GM12878 (cell line): Measurements from ENCODE around the gene TSPAN2. TPM values are rescaled to one million over a fixed set of nuclear protein-coding genes. Genes with fewer than 3 reads are reported as not detected.

Source experiments
- ATAC-seq: fragments of 200-7000 bp; cut with Tn5 transposase; 3 replicates; pipeline ENCODE4 v1.9.1; 2020; ENCODE audit warnings: mild to moderate bottlenecking, moderate library complexity
- BruUV-seq: library from RNA; stranded (reverse); fragments of 400-500 nt; replicated peaks from 2 replicates; lab custom pipeline; 2021; lab: Mats Ljungman, UMichigan
- CTCF ChIA-PET: fragments of 300-600 bp; sonication (Branson Sonifier 250); formaldehyde crosslinking; extraction: SDS; loops from one replicate; lab custom pipeline; 2021; ENCODE audit warnings: inconsistent platforms; lab: Yijun Ruan, JAX
- POLR2A ChIA-PET: fragments of 350-600 bp; formaldehyde crosslinking; extraction: SDS; loops from one replicate; lab custom pipeline; 2021; ENCODE audit warnings: inconsistent platforms; lab: Charles Lee
- RAD21 ChIA-PET: fragments of 300-600 bp; sonication (Branson Sonifier 250); formaldehyde crosslinking; loops from one replicate; lab custom pipeline; 2023; ENCODE audit warnings: antibody characterized with exemption; ENCODE audit not compliant: unreplicated experiment; lab: Charles Lee
- SMC1A ChIA-PET: fragments of 300-600 bp; sonication (Branson Sonifier 250); formaldehyde crosslinking; loops from one replicate; lab custom pipeline; 2023; ENCODE audit not compliant: unreplicated experiment, uncharacterized antibody; lab: Charles Lee
- DNase-seq: peaks from one replicate; pipeline ENCODE4 v3.0.0-alpha.2; 2011; ENCODE audit warnings: low read depth, low spot score
- FAIRE-seq: peaks from 3 replicates; lab custom pipeline; 2011; peaks lifted over from hg19 to GRCh38; lab: Jason Lieb, UNC
- H2AFZ ChIP-seq: 2 replicates; pipeline ENCODE4 v1.6.0; 2011; ENCODE audit warnings: low read depth, low read length, control low read depth; ENCODE audit not compliant: control insufficient read depth
- H3K27ac ChIP-seq: 2 replicates; pipeline ENCODE4 v1.5.1; 2011; ENCODE audit warnings: control low read depth; ENCODE audit not compliant: control insufficient read depth, insufficient read depth
- H3K27me3 ChIP-seq, 2 experiments: replicated peaks in 1 of 2; 2 replicates each; pipeline versions ENCODE4 v1.6.0 to v1.6.1; 2011; ENCODE audit warnings: low read length in 1 of 2; ENCODE audit not compliant: control insufficient read depth in 2 of 2, insufficient read depth in 2 of 2
- H3K36me3 ChIP-seq, 2 experiments: 2 replicates each; pipeline ENCODE4 v1.5.1; 2011; ENCODE audit warnings: low read length in 1 of 2; ENCODE audit not compliant: control insufficient read depth in 2 of 2, insufficient read depth in 2 of 2
- H3K4me1 ChIP-seq: 2 replicates; pipeline ENCODE4 v1.6.1; 2011; ENCODE audit warnings: mild to moderate bottlenecking, low read length, moderate library complexity, mixed read lengths; ENCODE audit not compliant: control insufficient read depth, insufficient read depth
- H3K4me2 ChIP-seq: 2 replicates; pipeline ENCODE4 v1.6.0; 2011; ENCODE audit warnings: control low read depth; ENCODE audit not compliant: control insufficient read depth, insufficient read depth
- H3K4me3 ChIP-seq: fragments of 200-600 bp; sonication (generic); 2 replicates; pipeline ENCODE4 v1.5.1; 2016
- H3K79me2 ChIP-seq: 2 replicates; pipeline ENCODE4 v1.6.0; 2011; ENCODE audit warnings: low read length; ENCODE audit not compliant: control insufficient read depth, insufficient read depth
- H3K9ac ChIP-seq: 2 replicates; pipeline ENCODE4 v1.8.0; 2011; ENCODE audit warnings: low read length, control low read depth, mixed read lengths; ENCODE audit not compliant: control insufficient read depth, insufficient read depth
- H3K9me3 ChIP-seq: replicated peaks from 3 replicates; pipeline ENCODE4 v1.5.1; 2011; ENCODE audit warnings: mild to moderate bottlenecking, low read length; ENCODE audit not compliant: control insufficient read depth, insufficient read depth
- H4K20me1 ChIP-seq: 2 replicates; pipeline ENCODE4 v1.6.0; 2011; ENCODE audit not compliant: control insufficient read depth, insufficient read depth
- BCL11A ChIP-seq: IDR thresholded peaks from 2 replicates; pipeline ENCODE4 v1.6.1; 2011; ENCODE audit warnings: low read depth, low read length
- CBFB ChIP-seq: IDR thresholded peaks from 2 replicates; pipeline ENCODE4 v1.6.1; 2016; ENCODE audit warnings: antibody characterized with exemption, low read depth
- ESRRA ChIP-seq: IDR thresholded peaks from 2 replicates; pipeline ENCODE4 v1.6.1; 2012; ENCODE audit warnings: mild to moderate bottlenecking, low read length, improper control_type of control experiment
- HCFC1 ChIP-seq: fragments of 150-350 bp; IDR thresholded peaks from 2 replicates; pipeline ENCODE4 v1.6.1; 2014; ENCODE audit warnings: low read length
- LARP7 ChIP-seq: fragments of 450-650 bp; IDR thresholded peaks from 2 replicates; pipeline ENCODE4 v1.6.1; 2017; ENCODE audit warnings: mild to moderate bottlenecking
- MEF2A ChIP-seq: IDR thresholded peaks from 2 replicates; pipeline ENCODE4 v1.6.1; 2011; ENCODE audit warnings: low read depth, mild to moderate bottlenecking, low read length, moderate library complexity; ENCODE audit not compliant: insufficient read depth
- NFIC ChIP-seq: IDR thresholded peaks from 2 replicates; pipeline ENCODE4 v1.6.1; 2012; ENCODE audit warnings: low read depth, mild to moderate bottlenecking, inconsistent platforms, low read length, moderate library complexity
- RELA ChIP-seq: fragments of 450-650 bp; IDR thresholded peaks from 2 replicates; pipeline ENCODE4 v1.8.0; 2014; ENCODE audit warnings: borderline replicate concordance; ENCODE audit not compliant: partially characterized antibody
- SMC3 ChIP-seq: IDR thresholded peaks from 2 replicates; pipeline ENCODE4 v1.6.1; 2011; ENCODE audit warnings: low read length, improper control_type of control experiment, borderline replicate concordance
- STAT1 ChIP-seq: fragments of 450-650 bp; conservative IDR thresholded peaks from 2 replicates; pipeline ENCODE4 v1.6.1; 2014; ENCODE audit warnings: antibody characterized with exemption, mild to moderate bottlenecking
- WGBS: methylation state at CpG from one replicate; pipeline ENCODE4 v1.1.6; 2016; ENCODE audit warnings: low lambda C conversion rate; ENCODE audit not compliant: insufficient replicate concordance, insufficient coverage; ENCODE audit errors: missing lambda C conversion rate; 5-methylcytosine and 5-hydroxymethylcytosine counted together
- in situ Hi-C: fragments of 300-500 bp; cut with MboI; formaldehyde crosslinking; loops from 9 replicates; pipeline ENCODE4 v1.14.3; 2018; ENCODE audit warnings: mixed read lengths
- intact Hi-C: fragments of 100-400 bp; cut with micrococcal nuclease; formaldehyde crosslinking; loops from one replicate; pipeline ENCODE4 v1.14.2; 2022; ENCODE audit not compliant: unreplicated experiment
- polyA plus RNA-seq, 11 experiments: library from polyadenylated mRNA; depleted of rRNA in 4 of 11; unstranded in 6 of 11; stranded (reverse) in 5 of 11; fragments of >200 nt; fragmentation: Nextera tagmentation in 4 of 11; fragmentation: Illumina TruSeq in 1 of 11; extraction: Ambion mirVana in 4 of 11; extraction: Trizol in 1 of 11; gene quantifications; 1 replicate in 1 of 11; 2 replicates in 10 of 11; pipeline versions ENCODE4 v1.2.1 to v1.2.3, GENCODE V29; 2011 to 2016; ENCODE audit warnings: inconsistent platforms in 2 of 11, missing spikeins in 2 of 11, low read depth in 1 of 11
- total RNA-seq, 4 experiments: library from RNA; depleted of rRNA in 3 of 4; stranded (reverse); fragments of >200 nt in 3 of 4; fragmentation: Illumina TruSeq in 1 of 4; extraction: Trizol in 1 of 4; gene quantifications; 2 replicates each; pipeline versions ENCODE4 v1.2.1 to v1.2.3, GENCODE V29; 2013 to 2021
- TF ChIP-seq, protein P1 (sequence below): fragments of 450-650 bp; formaldehyde crosslinking; IDR thresholded peaks from 2 replicates; pipeline ENCODE4 v1.5.0; 2022; ENCODE audit warnings: mild to moderate bottlenecking, missing genetic modification characterization
- TF ChIP-seq, protein P2 (sequence below): fragments of 450-650 bp; IDR thresholded peaks from 2 replicates; pipeline ENCODE4 v1.6.1; 2016; ENCODE audit warnings: mild to moderate bottlenecking, moderate library complexity, borderline replicate concordance
- TF ChIP-seq, protein P3 (sequence below): IDR thresholded peaks from 2 replicates; pipeline ENCODE4 v1.6.1; 2011; ENCODE audit warnings: borderline replicate concordance, low read depth, mild to moderate bottlenecking, moderate library complexity, mixed read lengths, low read length; ENCODE audit not compliant: insufficient read depth; ENCODE audit errors: extremely low read length
- TF ChIP-seq, protein P4 (sequence below): fragments of 450-650 bp; IDR thresholded peaks from 2 replicates; pipeline ENCODE4 v1.6.1; 2017; ENCODE audit warnings: mild to moderate bottlenecking

Gene TSPAN2
- total and polyA plus RNA-seq, 10 of the 15 experiments (the other 5 are each of a cell fraction or from before 2014, with no cell fraction given), result under 0.01 to 0.73 TPM; not detected in 8

DNA sequence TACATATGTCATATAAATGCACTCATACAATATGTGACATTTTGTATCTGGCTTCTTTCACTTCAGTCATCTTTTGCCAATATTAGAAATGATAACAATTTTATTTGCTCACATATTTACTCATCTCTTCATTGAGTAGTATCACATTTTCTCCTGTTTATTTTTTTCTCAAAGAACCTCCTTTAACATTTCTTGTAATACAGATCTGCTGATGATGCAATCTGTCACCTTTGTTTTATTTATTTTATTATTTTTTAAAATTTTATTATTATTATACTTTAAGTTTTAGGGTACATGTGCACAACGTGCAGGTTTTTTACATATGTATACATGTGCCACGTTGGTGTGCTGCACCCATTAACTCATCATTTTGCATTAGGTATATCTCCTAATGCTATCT, 75.5 kb downstream of the TSPAN2 start (continued):
- TF ChIP-seq, protein P1, sequence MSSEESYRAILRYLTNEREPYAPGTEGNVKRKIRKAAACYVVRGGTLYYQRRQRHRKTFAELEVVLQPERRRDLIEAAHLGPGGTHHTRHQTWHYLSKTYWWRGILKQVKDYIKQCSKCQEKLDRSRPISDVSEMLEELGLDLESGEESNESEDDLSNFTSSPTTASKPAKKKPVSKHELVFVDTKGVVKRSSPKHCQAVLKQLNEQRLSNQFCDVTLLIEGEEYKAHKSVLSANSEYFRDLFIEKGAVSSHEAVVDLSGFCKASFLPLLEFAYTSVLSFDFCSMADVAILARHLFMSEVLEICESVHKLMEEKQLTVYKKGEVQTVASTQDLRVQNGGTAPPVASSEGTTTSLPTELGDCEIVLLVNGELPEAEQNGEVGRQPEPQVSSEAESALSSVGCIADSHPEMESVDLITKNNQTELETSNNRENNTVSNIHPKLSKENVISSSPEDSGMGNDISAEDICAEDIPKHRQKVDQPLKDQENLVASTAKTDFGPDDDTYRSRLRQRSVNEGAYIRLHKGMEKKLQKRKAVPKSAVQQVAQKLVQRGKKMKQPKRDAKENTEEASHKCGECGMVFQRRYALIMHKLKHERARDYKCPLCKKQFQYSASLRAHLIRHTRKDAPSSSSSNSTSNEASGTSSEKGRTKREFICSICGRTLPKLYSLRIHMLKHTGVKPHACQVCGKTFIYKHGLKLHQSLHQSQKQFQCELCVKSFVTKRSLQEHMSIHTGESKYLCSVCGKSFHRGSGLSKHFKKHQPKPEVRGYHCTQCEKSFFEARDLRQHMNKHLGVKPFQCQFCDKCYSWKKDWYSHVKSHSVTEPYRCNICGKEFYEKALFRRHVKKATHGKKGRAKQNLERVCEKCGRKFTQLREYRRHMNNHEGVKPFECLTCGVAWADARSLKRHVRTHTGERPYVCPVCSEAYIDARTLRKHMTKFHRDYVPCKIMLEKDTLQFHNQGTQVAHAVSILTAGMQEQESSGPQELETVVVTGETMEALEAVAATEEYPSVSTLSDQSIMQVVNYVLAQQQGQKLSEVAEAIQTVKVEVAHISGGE (CRISPR knock-in tag), result no peak
- TF ChIP-seq CBFB (no peak), HCFC1 (no peak), SMC3 (no peak), LARP7 (no peak), BCL11A (no peak)

DNA sequence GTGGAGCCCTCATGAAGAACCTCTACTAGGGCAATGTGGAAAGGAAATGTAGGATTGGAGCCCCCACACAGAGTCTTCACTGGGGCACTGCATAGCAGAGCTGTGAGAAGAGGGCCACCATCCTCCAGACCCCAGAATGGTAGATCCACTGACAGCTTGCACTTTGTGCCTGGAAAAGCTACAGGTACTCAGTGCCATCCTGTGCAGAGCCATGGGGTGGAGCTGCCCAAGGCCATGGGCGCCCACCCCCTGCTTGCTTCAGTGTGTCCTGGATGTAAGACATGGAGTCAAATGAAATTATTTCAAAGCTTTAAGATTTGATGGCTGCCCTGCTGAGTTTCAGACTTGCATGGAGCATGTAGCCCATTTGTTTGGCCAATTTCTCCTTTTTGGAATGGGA, 76.9 kb downstream of the TSPAN2 start:
- no peaks in the 10 kb centered on the region for H3K9me3 ChIP-seq
- FAIRE-seq (no peak), DNase-seq (no peak), ATAC-seq (no peak)
- WGBS, result 0% methylated on average over 1 of the region's 1 CpG
- H3K9ac ChIP-seq, result no peak overlapping the region
- H3K4me1 ChIP-seq, result no peaks in the 10 kb centered on the region
- no peak overlapping the region for H3K4me3 ChIP-seq
- H3K27ac ChIP-seq, result no peak overlapping the region
- CTCF ChIA-PET, result interaction anchor here (1.2 kb wide), 1 partner anchor 12 kb away, joined by 3 read pairs; no protein-coding TSS in a partner anchor
- H4K20me1 ChIP-seq, result no peaks in the 10 kb centered on the region
- in situ Hi-C loops, result no loop called here
- no TSS peak for BruUV-seq
- H2AFZ ChIP-seq, result no peak overlapping the region
- no peaks in the 10 kb centered on the region for H3K27me3 ChIP-seq
- H3K4me2 ChIP-seq, result no peak overlapping the region
- no peaks in the 10 kb centered on the region for H3K36me3 ChIP-seq
- RAD21 ChIA-PET, result no interaction called here
- SMC1A ChIA-PET, result no interaction called here
- POLR2A ChIA-PET, result no interaction called here
- no peaks in the 10 kb centered on the region for H3K79me2 ChIP-seq
- intact Hi-C loops, result no loop called here
- TF ChIP-seq NFIC (no peak), MEF2A (no peak), STAT1 (no peak), ESRRA (no peak), RELA (no peak)
- TF ChIP-seq, protein P2, sequence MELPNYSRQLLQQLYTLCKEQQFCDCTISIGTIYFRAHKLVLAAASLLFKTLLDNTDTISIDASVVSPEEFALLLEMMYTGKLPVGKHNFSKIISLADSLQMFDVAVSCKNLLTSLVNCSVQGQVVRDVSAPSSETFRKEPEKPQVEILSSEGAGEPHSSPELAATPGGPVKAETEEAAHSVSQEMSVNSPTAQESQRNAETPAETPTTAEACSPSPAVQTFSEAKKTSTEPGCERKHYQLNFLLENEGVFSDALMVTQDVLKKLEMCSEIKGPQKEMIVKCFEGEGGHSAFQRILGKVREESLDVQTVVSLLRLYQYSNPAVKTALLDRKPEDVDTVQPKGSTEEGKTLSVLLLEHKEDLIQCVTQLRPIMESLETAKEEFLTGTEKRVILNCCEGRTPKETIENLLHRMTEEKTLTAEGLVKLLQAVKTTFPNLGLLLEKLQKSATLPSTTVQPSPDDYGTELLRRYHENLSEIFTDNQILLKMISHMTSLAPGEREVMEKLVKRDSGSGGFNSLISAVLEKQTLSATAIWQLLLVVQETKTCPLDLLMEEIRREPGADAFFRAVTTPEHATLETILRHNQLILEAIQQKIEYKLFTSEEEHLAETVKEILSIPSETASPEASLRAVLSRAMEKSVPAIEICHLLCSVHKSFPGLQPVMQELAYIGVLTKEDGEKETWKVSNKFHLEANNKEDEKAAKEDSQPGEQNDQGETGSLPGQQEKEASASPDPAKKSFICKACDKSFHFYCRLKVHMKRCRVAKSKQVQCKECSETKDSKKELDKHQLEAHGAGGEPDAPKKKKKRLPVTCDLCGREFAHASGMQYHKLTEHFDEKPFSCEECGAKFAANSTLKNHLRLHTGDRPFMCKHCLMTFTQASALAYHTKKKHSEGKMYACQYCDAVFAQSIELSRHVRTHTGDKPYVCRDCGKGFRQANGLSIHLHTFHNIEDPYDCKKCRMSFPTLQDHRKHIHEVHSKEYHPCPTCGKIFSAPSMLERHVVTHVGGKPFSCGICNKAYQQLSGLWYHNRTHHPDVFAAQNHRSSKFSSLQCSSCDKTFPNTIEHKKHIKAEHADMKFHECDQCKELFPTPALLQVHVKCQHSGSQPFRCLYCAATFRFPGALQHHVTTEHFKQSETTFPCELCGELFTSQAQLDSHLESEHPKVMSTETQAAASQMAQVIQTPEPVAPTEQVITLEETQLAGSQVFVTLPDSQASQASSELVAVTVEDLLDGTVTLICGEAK, result no peak
- TF ChIP-seq, protein P3, sequence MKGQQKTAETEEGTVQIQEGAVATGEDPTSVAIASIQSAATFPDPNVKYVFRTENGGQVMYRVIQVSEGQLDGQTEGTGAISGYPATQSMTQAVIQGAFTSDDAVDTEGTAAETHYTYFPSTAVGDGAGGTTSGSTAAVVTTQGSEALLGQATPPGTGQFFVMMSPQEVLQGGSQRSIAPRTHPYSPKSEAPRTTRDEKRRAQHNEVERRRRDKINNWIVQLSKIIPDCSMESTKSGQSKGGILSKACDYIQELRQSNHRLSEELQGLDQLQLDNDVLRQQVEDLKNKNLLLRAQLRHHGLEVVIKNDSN, result no peak
- TF ChIP-seq, protein P4, sequence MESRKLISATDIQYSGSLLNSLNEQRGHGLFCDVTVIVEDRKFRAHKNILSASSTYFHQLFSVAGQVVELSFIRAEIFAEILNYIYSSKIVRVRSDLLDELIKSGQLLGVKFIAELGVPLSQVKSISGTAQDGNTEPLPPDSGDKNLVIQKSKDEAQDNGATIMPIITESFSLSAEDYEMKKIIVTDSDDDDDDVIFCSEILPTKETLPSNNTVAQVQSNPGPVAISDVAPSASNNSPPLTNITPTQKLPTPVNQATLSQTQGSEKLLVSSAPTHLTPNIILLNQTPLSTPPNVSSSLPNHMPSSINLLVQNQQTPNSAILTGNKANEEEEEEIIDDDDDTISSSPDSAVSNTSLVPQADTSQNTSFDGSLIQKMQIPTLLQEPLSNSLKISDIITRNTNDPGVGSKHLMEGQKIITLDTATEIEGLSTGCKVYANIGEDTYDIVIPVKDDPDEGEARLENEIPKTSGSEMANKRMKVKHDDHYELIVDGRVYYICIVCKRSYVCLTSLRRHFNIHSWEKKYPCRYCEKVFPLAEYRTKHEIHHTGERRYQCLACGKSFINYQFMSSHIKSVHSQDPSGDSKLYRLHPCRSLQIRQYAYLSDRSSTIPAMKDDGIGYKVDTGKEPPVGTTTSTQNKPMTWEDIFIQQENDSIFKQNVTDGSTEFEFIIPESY, result no peak
